ENCODE measurements around the gene UXS1. TPM values are rescaled to one million over a fixed set of nuclear protein-coding genes. Genes with fewer than 3 reads are reported as not detected.

The UXS1 gene
- total RNA-seq, 1 experiment from 2014 or later: 49.1 TPM

DNA sequence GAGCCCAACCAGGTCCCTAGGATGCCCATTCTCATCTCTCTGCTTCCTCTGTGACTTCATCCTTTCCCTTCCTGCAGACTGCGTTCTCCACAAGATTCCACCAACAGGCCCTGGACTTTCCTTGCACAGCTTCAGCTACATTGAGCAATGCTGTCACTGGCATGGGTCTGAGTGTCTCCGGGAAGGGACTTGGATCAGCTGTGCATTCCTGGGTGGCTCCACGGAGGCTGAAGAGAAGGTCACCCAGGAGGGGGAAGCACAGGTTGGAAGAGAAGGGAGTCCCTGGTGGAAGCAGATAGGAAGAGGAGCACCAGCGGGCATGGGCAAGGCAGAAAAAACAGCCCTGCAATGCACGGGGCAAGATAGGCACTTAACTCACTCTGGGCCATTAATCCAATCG lies 140.5 kb downstream of the UXS1 start:
- CTCF ChIA-PET: no interaction called here
- no peak for ATAC-seq
- no peak overlapping the region for H3K27ac ChIP-seq (ENCODE audit: low read length)

GRCh38 chr2:106053116-106053515 lies 141.0 kb downstream of the UXS1 start:
- H3K9me2 ChIP-seq (replicated peaks; ENCODE audit: low read length): no peaks in the 10 kb centered on the region
- intact Hi-C loops (cut with micrococcal nuclease): no loop called here
- no peak for TF ChIP-seq CTCF (conservative IDR thresholded peaks at IDR 0.05; ENCODE audit: low read depth, low read length)
- no peak for TF ChIP-seq EZH2phosphoT487 (IDR thresholded peaks at IDR 0.05; ENCODE audit: borderline replicate concordance, low read length)
- no peak for TF ChIP-seq EZH2 (IDR thresholded peaks at IDR 0.05; ENCODE audit: low read length, unreplicated experiment)
- H3K4me1 ChIP-seq (ENCODE audit: insufficient read depth, low read length): peaks cover 20% of the 10 kb centered on the region
- CTCF ChIA-PET: interaction anchor here (0.6 kb wide), 1 partner anchor 947 kb away, joined by 3 read pairs; no protein-coding TSS in a partner anchor
- no peak overlapping the region for H2AFZ ChIP-seq (ENCODE audit: low read length)
- no peaks in the 10 kb centered on the region for H3K9me3 ChIP-seq (ENCODE audit: low read length)
- H4K20me1 ChIP-seq (ENCODE audit: low read length): no peaks in the 10 kb centered on the region
- no peak overlapping the region for H3K4me3 ChIP-seq (ENCODE audit: low read length)
- no peaks in the 10 kb centered on the region for H3K36me3 ChIP-seq (ENCODE audit: low read depth, low read length)
- DNase-seq (peak; percentile 61), ATAC-seq (peak; percentile 39; the same call in 1 of the 2 replicates)
- POLR2A ChIA-PET (ENCODE audit: unreplicated experiment): interaction anchor here (0.6 kb wide), 1 partner anchor 19 kb away, joined by 3 read pairs; no protein-coding TSS in a partner anchor
- no TSS peak for BruUV-seq (replicated peaks)
- H3K27ac ChIP-seq (ENCODE audit: low read length): no peak overlapping the region
- no peak overlapping the region for H3K4me2 ChIP-seq (ENCODE audit: low read length)
- no peak overlapping the region for H3K9ac ChIP-seq (ENCODE audit: low read length)
- no peaks in the 10 kb centered on the region for H3K27me3 ChIP-seq (ENCODE audit: low read length)
- no peaks in the 10 kb centered on the region for H3F3A ChIP-seq (ENCODE audit: low read length, unreplicated experiment)
- H3K79me2 ChIP-seq (ENCODE audit: low read length): no peaks in the 10 kb centered on the region

More for the DNA sequence above, 140.5 kb downstream of the UXS1 start:
- Histone ChIP-seq H3K9ac (ENCODE audit: low read length) (no peak overlapping the region), H3K4me1 (ENCODE audit: insufficient read depth, low read length) (peaks cover 20% of the 10 kb centered on the region), H3K4me2 (ENCODE audit: low read length) (no peak overlapping the region), H3F3A (ENCODE audit: low read length, unreplicated experiment) (no peaks in the 10 kb centered on the region), H3K9me2 (replicated peaks; ENCODE audit: low read length) (no peaks in the 10 kb centered on the region), H4K20me1 (ENCODE audit: low read length) (no peaks in the 10 kb centered on the region), H3K4me3 (ENCODE audit: low read length) (no peak overlapping the region), H3K27me3 (ENCODE audit: low read length) (no peaks in the 10 kb centered on the region), H3K79me2 (ENCODE audit: low read length) (no peaks in the 10 kb centered on the region), H3K9me3 (ENCODE audit: low read length) (no peaks in the 10 kb centered on the region), H3K36me3 (ENCODE audit: low read depth, low read length) (no peaks in the 10 kb centered on the region), H2AFZ (ENCODE audit: low read length) (no peak overlapping the region)
- no TSS peak for BruUV-seq (replicated peaks)
- intact Hi-C loops (cut with micrococcal nuclease): no loop called here
- TF ChIP-seq EZH2phosphoT487 (IDR thresholded peaks at IDR 0.05; ENCODE audit: borderline replicate concordance, low read length) (no peak), CTCF (conservative IDR thresholded peaks at IDR 0.05; ENCODE audit: low read depth, low read length) (no peak), EZH2 (IDR thresholded peaks at IDR 0.05; ENCODE audit: low read length, unreplicated experiment) (no peak)
- DNase-seq: no peak
- POLR2A ChIA-PET (ENCODE audit: unreplicated experiment): interaction anchor here (0.6 kb wide), 1 partner anchor 20 kb away, joined by 3 read pairs; no protein-coding TSS in a partner anchor

GRCh38 chr2:106044859-106045258 lies 149.2 kb downstream of the UXS1 start:
- Histone ChIP-seq H3K4me1 (ENCODE audit: insufficient read depth, low read length) (no peaks in the 10 kb centered on the region), H2AFZ (ENCODE audit: low read length) (no peak overlapping the region), H3K9me2 (replicated peaks; ENCODE audit: low read length) (no peaks in the 10 kb centered on the region), H3K4me2 (ENCODE audit: low read length) (no peak overlapping the region), H3K4me3 (ENCODE audit: low read length) (no peak overlapping the region), H3K27me3 (ENCODE audit: low read length) (no peaks in the 10 kb centered on the region), H3K9me3 (ENCODE audit: low read length) (no peaks in the 10 kb centered on the region), H3F3A (ENCODE audit: low read length, unreplicated experiment) (no peaks in the 10 kb centered on the region), H3K36me3 (ENCODE audit: low read depth, low read length) (no peaks in the 10 kb centered on the region), H3K79me2 (ENCODE audit: low read length) (no peaks in the 10 kb centered on the region), H3K27ac (ENCODE audit: low read length) (no peak overlapping the region), H3K9ac (ENCODE audit: low read length) (no peak overlapping the region), H4K20me1 (ENCODE audit: low read length) (no peaks in the 10 kb centered on the region)
- TF ChIP-seq EZH2 (IDR thresholded peaks at IDR 0.05; ENCODE audit: low read length, unreplicated experiment) (no peak), CTCF (conservative IDR thresholded peaks at IDR 0.05; ENCODE audit: low read depth, low read length) (no peak), EZH2phosphoT487 (IDR thresholded peaks at IDR 0.05; ENCODE audit: borderline replicate concordance, low read length) (no peak)
- intact Hi-C loops (cut with micrococcal nuclease): no loop called here
- DNase-seq: no peak
- BruUV-seq (replicated peaks): no TSS peak
- CTCF ChIA-PET: no interaction called here
- POLR2A ChIA-PET (ENCODE audit: unreplicated experiment): no interaction called here
- no peak for ATAC-seq
